Stomach smooth muscle (tissue), 2 donors: ENCODE data around the gene ARL13A.

Experiments
- H3K27ac ChIP-seq: one replicate; pipeline ENCODE4 v1.7.0; 2013; ENCODE audit warnings: mild to moderate bottlenecking, low read length, inconsistent platforms
- H3K27me3 ChIP-seq, 2 donors: one replicate each; pipeline ENCODE4 v1.7.0; 2013; ENCODE audit warnings: low read length in 2 of 2; ENCODE audit not compliant: insufficient read depth in 2 of 2, control insufficient read depth in 1 of 2
- H3K36me3 ChIP-seq, 2 donors: one replicate each; pipeline ENCODE4 v1.7.0; 2013; ENCODE audit warnings: low read length in 2 of 2; ENCODE audit not compliant: control insufficient read depth in 2 of 2, insufficient read depth in 2 of 2
- H3K4me1 ChIP-seq: one replicate; pipeline ENCODE4 v1.7.0; 2013; ENCODE audit warnings: low read length; ENCODE audit not compliant: control insufficient read depth, insufficient read depth
- H3K4me3 ChIP-seq, 2 donors: one replicate each; pipeline ENCODE4 v1.7.0; 2013; ENCODE audit warnings: low read length in 2 of 2
- H3K9ac ChIP-seq, 2 donors: one replicate each; pipeline ENCODE4 v1.7.0; 2013; ENCODE audit warnings: low read length in 2 of 2, mild to moderate bottlenecking in 1 of 2
- H3K9me3 ChIP-seq, 2 donors: one replicate each; pipeline ENCODE4 v1.7.0; 2013; ENCODE audit warnings: low read length in 2 of 2; ENCODE audit not compliant: control insufficient read depth in 2 of 2
- donor health status: healthy.
- donor health status: Pancreatic carcinoma.

ARL13A gene

GRCh38 chrX:101040197-101040596, 70.7 kb downstream of the ARL13A start:
- Histone ChIP-seq H3K4me3 (no peak overlapping the region), H3K4me1 (no peaks in the 10 kb centered on the region), H3K9me3 (no peaks in the 10 kb centered on the region), H3K27ac (no peak overlapping the region), H3K27me3 (peaks cover 0 to 3% of the 10 kb centered on the region in 2 donors), H3K36me3 (peaks cover 5% of the 10 kb centered on the region in 2 donors), H3K9ac (no peak overlapping the region)
